Kasumi-1 (cell line): Measurements from ENCODE around the gene COX6A1.
"Not testable (repeated sequence)": the region's sequence is repeated elsewhere in the genome, so short reads cannot be mapped to it uniquely, and the experiment has no call there.

ENCODE experiments used
- DNase-seq, 2 experiments: peaks; one replicate each; lab custom pipeline; 2025; lab: John Stamatoyannopoulos, UW

COX6A1 gene

GRCh38 chr12:120428597-120429229 lies 9.2 kb upstream of the COX6A1 start:
- DNase-seq, result no peak

GRCh38 chr12:120429368-120429767 lies 8.5 kb upstream of the COX6A1 start:
- no peak for DNase-seq

- no peak for DNase-seq
These were observed 5.0 kb upstream of the COX6A1 start for GRCh38 chr12:120432772-120433525.

- DNase-seq, result no peak
These were observed 734 bp downstream of the COX6A1 start for GRCh38 chr12:120438495-120439198.

GRCh38 chr12:120439646-120440247 lies 1.8 kb downstream of the COX6A1 start:
- peak; percentile 68 to 71 for DNase-seq

- DNase-seq, result no peak
These were observed 6.8 kb downstream of the COX6A1 start for GRCh38 chr12:120444676-120445075.

- DNase-seq, result peak; percentile 74 to 78
These were observed 8.3 kb downstream of the COX6A1 start, which contains the start of the genes GATC and TRIAP1 for GRCh38 chr12:120445911-120446843. GATC (plus strand) TSS chr12:120446444; CDS start chr12:120446481, 37 bp downstream. TRIAP1 (minus strand) TSS chr12:120446384; CDS start chr12:120446372, 12 bp downstream.

- DNase-seq, result not testable (repeated sequence)
These were observed 8.9 kb downstream of the COX6A1 start for GRCh38 chr12:120446844-120447178.

GRCh38 chr12:120447992-120448391 lies 10.1 kb downstream of the COX6A1 start:
- no peak for DNase-seq

GRCh38 chr12:120452524-120452923 lies 14.6 kb downstream of the COX6A1 start:
- not testable (repeated sequence) for DNase-seq

- no peak for DNase-seq
These were observed 15.3 kb downstream of the COX6A1 start for GRCh38 chr12:120453060-120453750.

GRCh38 chr12:120453977-120454376 lies 16.1 kb downstream of the COX6A1 start:
- peak; percentile 77 to 80 for DNase-seq

GRCh38 chr12:120455302-120455701 lies 17.4 kb downstream of the COX6A1 start:
- no peak for DNase-seq

- DNase-seq, result peak; percentile 55 to 61
These were observed 19.2 kb downstream of the COX6A1 start for GRCh38 chr12:120457133-120457532.

- no peak for DNase-seq
These were observed 22.2 kb downstream of the COX6A1 start for GRCh38 chr12:120460157-120460556.

GRCh38 chr12:120462099-120462640 lies 24.3 kb downstream of the COX6A1 start:
- no peak for DNase-seq

- no peak for DNase-seq
These were observed 25.8 kb downstream of the COX6A1 start for GRCh38 chr12:120463712-120464111.

- DNase-seq, result no peak
These were observed 27.8 kb downstream of the COX6A1 start for GRCh38 chr12:120465756-120466155.

GRCh38 chr12:120466560-120467315 lies 28.8 kb downstream of the COX6A1 start:
- DNase-seq, result peak; percentile 68 to 73

GRCh38 chr12:120467439-120467838 lies 29.5 kb downstream of the COX6A1 start:
- DNase-seq, result no peak
